Endometrial microvascular endothelial cells (primary cell): ENCODE results near the gene ULK1. TPM values are rescaled to one million over a fixed set of nuclear protein-coding genes. Genes with fewer than 3 reads are reported as not detected.

Experiments used
- in situ Hi-C: cut with HindIII; loops from 2 replicates; pipeline ENCODE4 v1.10.0; 2017; ENCODE audit warnings: low sequenced_read_pairs, low pct_unique_long_range_greater_than_20kb; ENCODE audit errors: inconsistent ontology term
- total RNA-seq: library from RNA; depleted of rRNA; stranded (reverse); fragments of >200 nt; gene quantifications from one replicate; pipeline ENCODE4 v1.2.3, GENCODE V29; 2015; ENCODE audit errors: inconsistent ontology term

ULK1 gene
- total RNA-seq, 1 donor from 2014 or later: 4.2 TPM

- in situ Hi-C loops: no loop called here
These were observed 34.5 kb downstream of the ULK1 start, which contains the start of gene PUS1 for GRCh38 chr12:131928711-131929580. PUS1 (plus strand) TSS chr12:131929276; CDS start chr12:131929723, 447 bp downstream.

GRCh38 chr12:131929581-131930456 is 35.4 kb downstream of the ULK1 start:
- in situ Hi-C loops: no loop called here

- in situ Hi-C loops: no loop called here
These were observed 36.1 kb downstream of the ULK1 start for GRCh38 chr12:131930510-131930909.

- in situ Hi-C loops: no loop called here
These were observed 39.0 kb downstream of the ULK1 start for GRCh38 chr12:131933387-131933786.

GRCh38 chr12:131934535-131934934 is 40.1 kb downstream of the ULK1 start:
- in situ Hi-C loops: no loop called here

GRCh38 chr12:131938082-131938481 is 43.7 kb downstream of the ULK1 start:
- in situ Hi-C loops: no loop called here

- in situ Hi-C loops: no loop called here
These were observed 44.6 kb downstream of the ULK1 start for GRCh38 chr12:131939007-131939406.

- in situ Hi-C loops: no loop called here
These were observed 45.7 kb downstream of the ULK1 start for GRCh38 chr12:131940141-131940547.

- in situ Hi-C loops: no loop called here
These were observed 46.9 kb downstream of the ULK1 start for GRCh38 chr12:131941116-131941986.

GRCh38 chr12:131941987-131942341 is 47.5 kb downstream of the ULK1 start:
- in situ Hi-C loops: no loop called here

GRCh38 chr12:131942671-131943070 is 48.2 kb downstream of the ULK1 start:
- in situ Hi-C loops: no loop called here

GRCh38 chr12:131943389-131943788 is 49.0 kb downstream of the ULK1 start:
- in situ Hi-C loops: no loop called here

GRCh38 chr12:131943876-131944275 is 49.5 kb downstream of the ULK1 start:
- in situ Hi-C loops: no loop called here

- in situ Hi-C loops: no loop called here
These were observed 50.3 kb downstream of the ULK1 start for GRCh38 chr12:131944601-131945251.

GRCh38 chr12:131946757-131947156 is 52.3 kb downstream of the ULK1 start:
- in situ Hi-C loops: no loop called here

- in situ Hi-C loops: no loop called here
These were observed 53.1 kb downstream of the ULK1 start for GRCh38 chr12:131947482-131948027.

- in situ Hi-C loops: no loop called here
These were observed 53.8 kb downstream of the ULK1 start for GRCh38 chr12:131948166-131948712.
